ENCODE data around the gene TBX6.
"Not testable (repeated sequence)": the region's sequence is repeated elsewhere in the genome, so short reads cannot be mapped to it uniquely, and the experiment has no call there.

TBX6 gene

GRCh38 chr16:30065943-30066760 is 25.6 kb downstream of the TBX6 start:
- no peak for DNase-seq (ENCODE audit: low read depth)

- peak; percentile 92 for DNase-seq (ENCODE audit: low read depth)
Observed at GRCh38 chr16:30065102-30065942, 26.4 kb downstream of the TBX6 start, which contains the start of gene ALDOA. Gene ALDOA (plus strand): TSS chr16:30065760. CDS start chr16:30066898, 1,138 bp downstream.

- DNase-seq (ENCODE audit: low read depth) = no peak
Observed at GRCh38 chr16:30064729-30065101, 27.0 kb downstream of the TBX6 start.

GRCh38 chr16:30063893-30064728 is 27.6 kb downstream of the TBX6 start:
- peak; percentile 50 for DNase-seq (ENCODE audit: low read depth)

- DNase-seq (ENCODE audit: low read depth) = no peak
Observed at GRCh38 chr16:30063278-30063892, 28.3 kb downstream of the TBX6 start.

GRCh38 chr16:30060836-30061554 is 30.7 kb downstream of the TBX6 start:
- DNase-seq (ENCODE audit: low read depth) = no peak

GRCh38 chr16:30060346-30060745 is 31.4 kb downstream of the TBX6 start:
- DNase-seq (ENCODE audit: low read depth) = no peak

GRCh38 chr16:30054959-30055553 is 36.7 kb downstream of the TBX6 start:
- no peak for DNase-seq (ENCODE audit: low read depth)

GRCh38 chr16:30054451-30054850 is 37.3 kb downstream of the TBX6 start:
- no peak for DNase-seq (ENCODE audit: low read depth)

GRCh38 chr16:30053376-30054015 is 38.2 kb downstream of the TBX6 start:
- no peak for DNase-seq (ENCODE audit: low read depth)

GRCh38 chr16:30052671-30053372 is 38.9 kb downstream of the TBX6 start:
- DNase-seq (ENCODE audit: low read depth) = peak; percentile 87

- no peak for DNase-seq (ENCODE audit: low read depth)
Observed at GRCh38 chr16:30051518-30051917, 40.2 kb downstream of the TBX6 start.

GRCh38 chr16:30049871-30050270 is 41.9 kb downstream of the TBX6 start:
- no peak for DNase-seq (ENCODE audit: low read depth)

GRCh38 chr16:30046588-30046987 is 45.1 kb downstream of the TBX6 start:
- DNase-seq (ENCODE audit: low read depth) = no peak

GRCh38 chr16:30046178-30046577 is 45.5 kb downstream of the TBX6 start:
- DNase-seq (ENCODE audit: low read depth) = no peak

- DNase-seq (ENCODE audit: low read depth) = no peak
Observed at GRCh38 chr16:30041841-30042240, 49.9 kb downstream of the TBX6 start.

- not testable (repeated sequence) for DNase-seq (ENCODE audit: low read depth)
Observed at GRCh38 chr16:30040690-30041089, 51.0 kb downstream of the TBX6 start.

- no peak for DNase-seq (ENCODE audit: low read depth)
Observed at GRCh38 chr16:30040221-30040620, 51.5 kb downstream of the TBX6 start.
